GM12878 (cell line): ENCODE results near the gene MYOCD. TPM values are rescaled to one million over a fixed set of nuclear protein-coding genes. Genes with fewer than 3 reads are reported as not detected.

Experiments used
- ATAC-seq: fragments of 200-7000 bp; cut with Tn5 transposase; 3 replicates; pipeline ENCODE4 v1.9.1; 2020; ENCODE audit warnings: mild to moderate bottlenecking, moderate library complexity
- BruUV-seq: library from RNA; stranded (reverse); fragments of 400-500 nt; replicated peaks from 2 replicates; lab custom pipeline; 2021; lab: Mats Ljungman, UMichigan
- CTCF ChIA-PET: fragments of 300-600 bp; sonication (Branson Sonifier 250); formaldehyde crosslinking; extraction: SDS; loops from one replicate; lab custom pipeline; 2021; ENCODE audit warnings: inconsistent platforms; lab: Yijun Ruan, JAX
- POLR2A ChIA-PET: fragments of 350-600 bp; formaldehyde crosslinking; extraction: SDS; loops from one replicate; lab custom pipeline; 2021; ENCODE audit warnings: inconsistent platforms; lab: Charles Lee
- RAD21 ChIA-PET: fragments of 300-600 bp; sonication (Branson Sonifier 250); formaldehyde crosslinking; loops from one replicate; lab custom pipeline; 2023; ENCODE audit warnings: antibody characterized with exemption; ENCODE audit not compliant: unreplicated experiment; lab: Charles Lee
- SMC1A ChIA-PET: fragments of 300-600 bp; sonication (Branson Sonifier 250); formaldehyde crosslinking; loops from one replicate; lab custom pipeline; 2023; ENCODE audit not compliant: unreplicated experiment, uncharacterized antibody; lab: Charles Lee
- DNase-seq: peaks from one replicate; pipeline ENCODE4 v3.0.0-alpha.2; 2011; ENCODE audit warnings: low read depth, low spot score
- FAIRE-seq: peaks from 3 replicates; lab custom pipeline; 2011; peaks lifted over from hg19 to GRCh38; lab: Jason Lieb, UNC
- H2AFZ ChIP-seq: 2 replicates; pipeline ENCODE4 v1.6.0; 2011; ENCODE audit warnings: low read depth, low read length, control low read depth; ENCODE audit not compliant: control insufficient read depth
- H3K27ac ChIP-seq: 2 replicates; pipeline ENCODE4 v1.5.1; 2011; ENCODE audit warnings: control low read depth; ENCODE audit not compliant: control insufficient read depth, insufficient read depth
- H3K27me3 ChIP-seq, 2 experiments: replicated peaks in 1 of 2; 2 replicates each; pipeline versions ENCODE4 v1.6.0 to v1.6.1; 2011; ENCODE audit warnings: low read length in 1 of 2; ENCODE audit not compliant: control insufficient read depth in 2 of 2, insufficient read depth in 2 of 2
- H3K36me3 ChIP-seq, 2 experiments: 2 replicates each; pipeline ENCODE4 v1.5.1; 2011; ENCODE audit warnings: low read length in 1 of 2; ENCODE audit not compliant: control insufficient read depth in 2 of 2, insufficient read depth in 2 of 2
- H3K4me1 ChIP-seq: 2 replicates; pipeline ENCODE4 v1.6.1; 2011; ENCODE audit warnings: mild to moderate bottlenecking, low read length, moderate library complexity, mixed read lengths; ENCODE audit not compliant: control insufficient read depth, insufficient read depth
- H3K4me2 ChIP-seq: 2 replicates; pipeline ENCODE4 v1.6.0; 2011; ENCODE audit warnings: control low read depth; ENCODE audit not compliant: control insufficient read depth, insufficient read depth
- H3K4me3 ChIP-seq: fragments of 200-600 bp; sonication (generic); 2 replicates; pipeline ENCODE4 v1.5.1; 2016
- H3K79me2 ChIP-seq: 2 replicates; pipeline ENCODE4 v1.6.0; 2011; ENCODE audit warnings: low read length; ENCODE audit not compliant: control insufficient read depth, insufficient read depth
- H3K9ac ChIP-seq: 2 replicates; pipeline ENCODE4 v1.8.0; 2011; ENCODE audit warnings: low read length, control low read depth, mixed read lengths; ENCODE audit not compliant: control insufficient read depth, insufficient read depth
- H3K9me3 ChIP-seq: replicated peaks from 3 replicates; pipeline ENCODE4 v1.5.1; 2011; ENCODE audit warnings: mild to moderate bottlenecking, low read length; ENCODE audit not compliant: control insufficient read depth, insufficient read depth
- H4K20me1 ChIP-seq: 2 replicates; pipeline ENCODE4 v1.6.0; 2011; ENCODE audit not compliant: control insufficient read depth, insufficient read depth
- EZH2 ChIP-seq: IDR thresholded peaks from 2 replicates; pipeline ENCODE4 v1.6.1; 2012; ENCODE audit warnings: low read depth, mild to moderate bottlenecking, control low read depth, inconsistent platforms, low read length, borderline replicate concordance; ENCODE audit not compliant: control insufficient read depth
- HDGF ChIP-seq: fragments of 450-650 bp; IDR thresholded peaks from 2 replicates; pipeline ENCODE4 v1.6.1; 2016; ENCODE audit warnings: antibody characterized with exemption
- MTA2 ChIP-seq: fragments of 450-650 bp; IDR thresholded peaks from 2 replicates; pipeline ENCODE4 v1.6.1; 2016; ENCODE audit warnings: low read depth, mild to moderate bottlenecking, moderate library complexity
- PAX5 ChIP-seq: IDR thresholded peaks from 2 replicates; pipeline ENCODE4 v1.6.1; 2011; ENCODE audit warnings: low read depth, low read length, borderline replicate concordance
- PKNOX1 ChIP-seq: fragments of 450-650 bp; IDR thresholded peaks from 2 replicates; pipeline ENCODE4 v1.6.1; 2016; ENCODE audit warnings: mild to moderate bottlenecking
- SIX5 ChIP-seq: IDR thresholded peaks from 2 replicates; pipeline ENCODE4 v1.6.1; 2011; ENCODE audit warnings: mild to moderate bottlenecking, low read depth, low read length, moderate library complexity; ENCODE audit not compliant: severe bottlenecking
- SMAD1 ChIP-seq: fragments of 450-650 bp; IDR thresholded peaks from 2 replicates; pipeline ENCODE4 v1.6.1; 2018; ENCODE audit warnings: mild to moderate bottlenecking, low read depth; ENCODE audit not compliant: partially characterized antibody
- SP1 ChIP-seq: IDR thresholded peaks from one replicate; pipeline ENCODE4 v1.6.1; 2011; ENCODE audit warnings: low read depth, low read length
- ZNF274 ChIP-seq: IDR thresholded peaks from one replicate; pipeline ENCODE4 v1.8.0; 2011; ENCODE audit not compliant: insufficient read length, insufficient read depth
- WGBS: methylation state at CpG from one replicate; pipeline ENCODE4 v1.1.6; 2016; ENCODE audit warnings: low lambda C conversion rate; ENCODE audit not compliant: insufficient replicate concordance, insufficient coverage; ENCODE audit errors: missing lambda C conversion rate; 5-methylcytosine and 5-hydroxymethylcytosine counted together
- in situ Hi-C: fragments of 300-500 bp; cut with MboI; formaldehyde crosslinking; loops from 9 replicates; pipeline ENCODE4 v1.14.3; 2018; ENCODE audit warnings: mixed read lengths
- intact Hi-C: fragments of 100-400 bp; cut with micrococcal nuclease; formaldehyde crosslinking; loops from one replicate; pipeline ENCODE4 v1.14.2; 2022; ENCODE audit not compliant: unreplicated experiment
- polyA plus RNA-seq, 11 experiments: library from polyadenylated mRNA; depleted of rRNA in 4 of 11; unstranded in 6 of 11; stranded (reverse) in 5 of 11; fragments of >200 nt; fragmentation: Nextera tagmentation in 4 of 11; fragmentation: Illumina TruSeq in 1 of 11; extraction: Ambion mirVana in 4 of 11; extraction: Trizol in 1 of 11; gene quantifications; 1 replicate in 1 of 11; 2 replicates in 10 of 11; pipeline versions ENCODE4 v1.2.1 to v1.2.3, GENCODE V29; 2011 to 2016; ENCODE audit warnings: inconsistent platforms in 2 of 11, missing spikeins in 2 of 11, low read depth in 1 of 11
- total RNA-seq, 4 experiments: library from RNA; depleted of rRNA in 3 of 4; stranded (reverse); fragments of >200 nt in 3 of 4; fragmentation: Illumina TruSeq in 1 of 4; extraction: Trizol in 1 of 4; gene quantifications; 2 replicates each; pipeline versions ENCODE4 v1.2.1 to v1.2.3, GENCODE V29; 2013 to 2021
- TF ChIP-seq, protein P1 (sequence below): IDR thresholded peaks from 2 replicates; pipeline ENCODE4 v1.6.1; 2012; ENCODE audit warnings: low read depth, low read length, improper control_type of control experiment

The MYOCD gene
- total and polyA plus RNA-seq, 10 of the 15 experiments (the other 5 are each of a cell fraction or from before 2014, with no cell fraction given): not detected

DNA sequence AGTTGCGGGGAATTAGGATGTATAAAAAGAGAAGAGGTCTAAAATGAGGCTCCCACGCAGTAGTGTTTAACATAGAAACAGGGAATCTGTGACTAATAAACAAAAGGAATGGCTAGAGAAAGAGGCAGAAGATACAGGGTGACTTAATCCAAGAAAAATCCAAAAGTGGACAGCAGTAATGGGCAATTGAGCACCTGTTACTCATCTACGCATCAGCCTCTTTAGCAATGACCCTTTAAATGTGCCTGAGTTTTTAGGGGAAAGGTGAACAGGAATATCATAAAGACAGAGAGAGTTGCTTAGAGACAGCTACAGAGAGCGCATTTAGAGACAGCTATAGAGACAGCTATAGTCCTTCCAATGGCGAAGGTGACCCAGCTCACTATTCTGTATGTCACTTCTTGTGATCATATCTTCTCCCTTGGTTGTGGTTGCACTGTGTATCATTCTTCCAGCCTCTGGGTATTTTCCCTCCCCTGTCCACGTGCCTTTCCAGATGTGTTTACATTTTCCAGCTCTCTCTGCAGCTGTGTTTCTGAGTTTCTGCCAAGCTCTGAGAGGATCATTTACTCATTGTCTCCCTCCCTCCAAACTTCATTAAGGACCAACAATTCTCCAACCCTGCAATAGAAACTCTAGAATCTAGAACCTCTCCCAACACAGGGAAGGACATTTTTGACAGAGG, 61.5 kb downstream of the MYOCD start:
- no peak for FAIRE-seq
- TF ChIP-seq PKNOX1 (no peak), ZNF274 (no peak), EZH2 (no peak), SMAD1 (no peak), HDGF (no peak), PAX5 (no peak), SP1 (no peak), MTA2 (no peak), SIX5 (no peak)
- TF ChIP-seq, protein P1, sequence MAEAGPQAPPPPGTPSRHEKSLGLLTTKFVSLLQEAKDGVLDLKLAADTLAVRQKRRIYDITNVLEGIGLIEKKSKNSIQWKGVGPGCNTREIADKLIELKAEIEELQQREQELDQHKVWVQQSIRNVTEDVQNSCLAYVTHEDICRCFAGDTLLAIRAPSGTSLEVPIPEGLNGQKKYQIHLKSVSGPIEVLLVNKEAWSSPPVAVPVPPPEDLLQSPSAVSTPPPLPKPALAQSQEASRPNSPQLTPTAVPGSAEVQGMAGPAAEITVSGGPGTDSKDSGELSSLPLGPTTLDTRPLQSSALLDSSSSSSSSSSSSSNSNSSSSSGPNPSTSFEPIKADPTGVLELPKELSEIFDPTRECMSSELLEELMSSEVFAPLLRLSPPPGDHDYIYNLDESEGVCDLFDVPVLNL: no peak
- Histone ChIP-seq H3K4me2 (no peak overlapping the region), H3K79me2 (no peaks in the 10 kb centered on the region), H3K9ac (no peak overlapping the region), H3K4me1 (no peaks in the 10 kb centered on the region), H2AFZ (no peak overlapping the region), H3K27me3 (no peaks in the 10 kb centered on the region), H3K36me3 (no peaks in the 10 kb centered on the region), H3K4me3 (no peak overlapping the region), H3K9me3 (no peaks in the 10 kb centered on the region), H3K27ac (no peak overlapping the region), H4K20me1 (no peaks in the 10 kb centered on the region)
- ChIA-PET SMC1A (no interaction called here), CTCF (no interaction called here), POLR2A (no interaction called here), RAD21 (no interaction called here)
- no TSS peak for BruUV-seq
- intact Hi-C loops (no loop called here), in situ Hi-C loops (loop anchor here (10.0 kb wide), 1 partner anchor 62 kb away; the partner anchor contains the start of gene MYOCD)
- no peak for ATAC-seq
- no peak for DNase-seq
- WGBS: 49% methylated on average over 6 of the region's 6 CpGs
